Osteoblast (primary cell): ENCODE results near the gene CYP11A1. TPM values are rescaled to one million over a fixed set of nuclear protein-coding genes. Genes with fewer than 3 reads are reported as not detected.

ENCODE experiments used
- DNase-seq: peaks from one replicate; pipeline ENCODE4 v3.0.0; 2011; ENCODE audit warnings: low spot score, mixed read lengths; ENCODE audit not compliant: insufficient read length; ENCODE audit errors: missing footprints
- H2AFZ ChIP-seq: 2 replicates; pipeline ENCODE4 v1.6.0; 2011; ENCODE audit warnings: mild to moderate bottlenecking, low read length
- H3K27ac ChIP-seq: 2 replicates; pipeline ENCODE4 v1.5.1; 2011; ENCODE audit warnings: mild to moderate bottlenecking, low read depth, low read length, moderate library complexity
- H3K27me3 ChIP-seq: 2 replicates; pipeline ENCODE4 v1.6.0; 2012; ENCODE audit warnings: mild to moderate bottlenecking, control low read depth, inconsistent platforms, low read length, moderate library complexity; ENCODE audit not compliant: insufficient read depth
- H3K36me3 ChIP-seq: 2 replicates; pipeline ENCODE4 v1.5.1; 2011; ENCODE audit warnings: mild to moderate bottlenecking, low read length, control low read depth, moderate library complexity; ENCODE audit not compliant: insufficient read depth
- H3K4me1 ChIP-seq: 2 replicates; pipeline ENCODE4 v1.5.1; 2011; ENCODE audit warnings: mild to moderate bottlenecking, low read length, control low read depth, moderate library complexity; ENCODE audit not compliant: insufficient read depth
- H3K4me2 ChIP-seq: 2 replicates; pipeline ENCODE4 v1.6.0; 2011; ENCODE audit warnings: mild to moderate bottlenecking, low read length; ENCODE audit not compliant: insufficient read depth
- H3K4me3 ChIP-seq: fragments of 200-600 bp; sonication (generic); 3 replicates; pipeline ENCODE4 v1.5.1; 2012; ENCODE audit warnings: mild to moderate bottlenecking, low read length, inconsistent platforms; ENCODE audit not compliant: insufficient read depth
- H3K79me2 ChIP-seq: 2 replicates; pipeline ENCODE4 v1.6.0; 2012; ENCODE audit warnings: mild to moderate bottlenecking, low read length, control low read depth, inconsistent platforms; ENCODE audit not compliant: insufficient read depth
- H3K9me3 ChIP-seq: 2 replicates; pipeline ENCODE4 v1.5.1; 2011; ENCODE audit warnings: low read depth, low read length, control low read depth
- H4K20me1 ChIP-seq: 2 replicates; pipeline ENCODE4 v1.6.0; 2012; ENCODE audit warnings: mild to moderate bottlenecking, low read length, control low read depth; ENCODE audit not compliant: insufficient read depth
- CTCF ChIP-seq: IDR thresholded peaks from 2 replicates; pipeline ENCODE4 v1.5.1; 2011; ENCODE audit warnings: mild to moderate bottlenecking, low read depth, low read length, moderate library complexity; ENCODE audit errors: extremely low read depth
- total RNA-seq: library from RNA; depleted of rRNA; stranded (reverse); fragments of >200 nt; gene quantifications from 2 replicates; pipeline ENCODE4 v1.2.3, GENCODE V29; 2012

CYP11A1 gene
- total RNA-seq, 1 donor = 1.4 TPM

GRCh38 chr15:74403991-74404563, 36.6 kb upstream of the CYP11A1 start:
- no peak for TF ChIP-seq CTCF
- no peak overlapping the region for H3K27ac ChIP-seq
- no peaks in the 10 kb centered on the region for H4K20me1 ChIP-seq
- H3K4me3 ChIP-seq = no peak overlapping the region
- no peaks in the 10 kb centered on the region for H3K79me2 ChIP-seq
- H3K9me3 ChIP-seq = no peaks in the 10 kb centered on the region
- no peak overlapping the region for H2AFZ ChIP-seq
- H3K36me3 ChIP-seq = peaks cover 6% of the 10 kb centered on the region
- no peak for DNase-seq
- H3K27me3 ChIP-seq = no peaks in the 10 kb centered on the region
- H3K4me2 ChIP-seq = no peak overlapping the region
- H3K4me1 ChIP-seq = peaks cover 73% of the 10 kb centered on the region

- no peaks in the 10 kb centered on the region for H3K27me3 ChIP-seq
- H3K4me3 ChIP-seq = no peak overlapping the region
- no peak overlapping the region for H3K27ac ChIP-seq
- H3K4me1 ChIP-seq = peaks cover 73% of the 10 kb centered on the region
- DNase-seq = no peak
- no peak overlapping the region for H2AFZ ChIP-seq
- H3K79me2 ChIP-seq = no peaks in the 10 kb centered on the region
- no peaks in the 10 kb centered on the region for H4K20me1 ChIP-seq
- no peak for TF ChIP-seq CTCF
- no peaks in the 10 kb centered on the region for H3K9me3 ChIP-seq
- H3K4me2 ChIP-seq = no peak overlapping the region
- H3K36me3 ChIP-seq = peaks cover 6% of the 10 kb centered on the region
Observed at GRCh38 chr15:74403588-74403919, 36.1 kb upstream of the CYP11A1 start.

- Histone ChIP-seq H3K4me1 (peaks cover 73% of the 10 kb centered on the region), H3K27ac (no peak overlapping the region), H3K4me2 (no peak overlapping the region), H4K20me1 (no peaks in the 10 kb centered on the region), H3K4me3 (no peak overlapping the region), H3K9me3 (no peaks in the 10 kb centered on the region), H2AFZ (no peak overlapping the region), H3K79me2 (no peaks in the 10 kb centered on the region), H3K27me3 (no peaks in the 10 kb centered on the region), H3K36me3 (peaks cover 6% of the 10 kb centered on the region)
- DNase-seq = peak; percentile 52
- TF ChIP-seq CTCF = no peak
Observed at GRCh38 chr15:74402873-74403587, 35.6 kb upstream of the CYP11A1 start.

- TF ChIP-seq CTCF = no peak
- H3K9me3 ChIP-seq = no peaks in the 10 kb centered on the region
- H3K27ac ChIP-seq = no peak overlapping the region
- no peak overlapping the region for H3K4me2 ChIP-seq
- peaks cover 73% of the 10 kb centered on the region for H3K4me1 ChIP-seq
- H4K20me1 ChIP-seq = no peaks in the 10 kb centered on the region
- peaks cover 6% of the 10 kb centered on the region for H3K36me3 ChIP-seq
- H2AFZ ChIP-seq = no peak overlapping the region
- no peaks in the 10 kb centered on the region for H3K27me3 ChIP-seq
- peak; percentile 51 for DNase-seq
- no peak overlapping the region for H3K4me3 ChIP-seq
- no peaks in the 10 kb centered on the region for H3K79me2 ChIP-seq
Observed at GRCh38 chr15:74402337-74402841, 34.9 kb upstream of the CYP11A1 start.
